IMR-90 (cell line): ENCODE results near the gene AMOTL1.

ENCODE experiments used
- FOS ChIP-seq: fragments of 150-350 bp; IDR thresholded peaks from 2 replicates; pipeline ENCODE4 v1.6.1; 2016; ENCODE audit warnings: low read depth, low read length
- MXI1 ChIP-seq: IDR thresholded peaks from 2 replicates; pipeline ENCODE4 v1.6.1; 2012; ENCODE audit warnings: low read depth, mild to moderate bottlenecking, low read length, moderate library complexity, borderline replicate concordance
- POLR2A ChIP-seq: IDR thresholded peaks from 2 replicates; pipeline ENCODE4 v1.6.1; 2012; ENCODE audit warnings: mild to moderate bottlenecking, low read depth, low read length
- RAD21 ChIP-seq: IDR thresholded peaks from 2 replicates; pipeline ENCODE4 v1.6.1; 2012; ENCODE audit warnings: low read length, improper control_type of control experiment
- TF ChIP-seq, protein P1 (sequence below): fragments of 150-350 bp; IDR thresholded peaks from 2 replicates; pipeline ENCODE4 v1.6.1; 2017; ENCODE audit warnings: mild to moderate bottlenecking, antibody characterized with exemption, low read length, low read depth
- TF ChIP-seq, protein P2 (sequence below): conservative IDR thresholded peaks from 2 replicates; pipeline ENCODE4 v1.5.1; 2012; ENCODE audit warnings: mild to moderate bottlenecking, low read depth, low read length, improper control_type of control experiment

DNA sequence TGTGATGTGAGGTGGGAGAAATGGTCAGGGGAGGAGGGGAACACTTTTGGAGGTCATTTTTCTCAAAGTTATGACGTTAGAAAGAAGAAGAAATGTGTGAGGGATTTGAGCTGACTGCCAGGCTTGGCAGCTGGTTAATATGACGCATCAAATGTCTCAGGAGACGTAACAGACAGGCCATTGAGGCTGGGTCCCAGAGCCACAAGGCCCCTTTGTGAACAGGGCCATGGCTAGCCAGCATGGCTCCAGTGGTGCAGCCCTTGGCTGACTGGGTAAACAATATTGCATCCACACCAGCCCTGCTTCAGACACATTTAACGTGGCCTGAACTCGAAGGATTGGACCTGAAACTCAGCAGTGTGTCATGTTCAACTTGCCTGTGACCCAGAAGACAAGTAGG is 34.3 kb downstream of the AMOTL1 start:
- TF ChIP-seq, protein P1, sequence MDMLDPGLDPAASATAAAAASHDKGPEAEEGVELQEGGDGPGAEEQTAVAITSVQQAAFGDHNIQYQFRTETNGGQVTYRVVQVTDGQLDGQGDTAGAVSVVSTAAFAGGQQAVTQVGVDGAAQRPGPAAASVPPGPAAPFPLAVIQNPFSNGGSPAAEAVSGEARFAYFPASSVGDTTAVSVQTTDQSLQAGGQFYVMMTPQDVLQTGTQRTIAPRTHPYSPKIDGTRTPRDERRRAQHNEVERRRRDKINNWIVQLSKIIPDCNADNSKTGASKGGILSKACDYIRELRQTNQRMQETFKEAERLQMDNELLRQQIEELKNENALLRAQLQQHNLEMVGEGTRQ = no peak
- TF ChIP-seq, protein P2, sequence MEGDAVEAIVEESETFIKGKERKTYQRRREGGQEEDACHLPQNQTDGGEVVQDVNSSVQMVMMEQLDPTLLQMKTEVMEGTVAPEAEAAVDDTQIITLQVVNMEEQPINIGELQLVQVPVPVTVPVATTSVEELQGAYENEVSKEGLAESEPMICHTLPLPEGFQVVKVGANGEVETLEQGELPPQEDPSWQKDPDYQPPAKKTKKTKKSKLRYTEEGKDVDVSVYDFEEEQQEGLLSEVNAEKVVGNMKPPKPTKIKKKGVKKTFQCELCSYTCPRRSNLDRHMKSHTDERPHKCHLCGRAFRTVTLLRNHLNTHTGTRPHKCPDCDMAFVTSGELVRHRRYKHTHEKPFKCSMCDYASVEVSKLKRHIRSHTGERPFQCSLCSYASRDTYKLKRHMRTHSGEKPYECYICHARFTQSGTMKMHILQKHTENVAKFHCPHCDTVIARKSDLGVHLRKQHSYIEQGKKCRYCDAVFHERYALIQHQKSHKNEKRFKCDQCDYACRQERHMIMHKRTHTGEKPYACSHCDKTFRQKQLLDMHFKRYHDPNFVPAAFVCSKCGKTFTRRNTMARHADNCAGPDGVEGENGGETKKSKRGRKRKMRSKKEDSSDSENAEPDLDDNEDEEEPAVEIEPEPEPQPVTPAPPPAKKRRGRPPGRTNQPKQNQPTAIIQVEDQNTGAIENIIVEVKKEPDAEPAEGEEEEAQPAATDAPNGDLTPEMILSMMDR = no peak
- TF ChIP-seq FOS = no peak
- TF ChIP-seq RAD21 = no peak
- no peak for TF ChIP-seq POLR2A
- TF ChIP-seq MXI1 = no peak
